CD4-positive, alpha-beta T cell treated with Interleukin-4 for 1 hour (primary cell): ENCODE data around the gene PPM1M.
A peak's percentile ranks its signal among the peaks of the same experiment; 100 is the strongest.

Experiments used
- DNase-seq, 2 donors: peaks; one replicate each; pipeline ENCODE4 v3.0.0-alpha.2; 2020 to 2022

PPM1M gene

GRCh38 chr3:52231502-52232278, 13.9 kb upstream of the PPM1M start:
- DNase-seq, result peak; percentile 85 to 86

GRCh38 chr3:52232279-52233107, 13.1 kb upstream of the PPM1M start:
- peak in 1 of 2 donors; percentile 50 for DNase-seq

- no peak for DNase-seq
These were observed 12.4 kb upstream of the PPM1M start for GRCh38 chr3:52233108-52233591.

- DNase-seq, result no peak
These were observed 11.6 kb upstream of the PPM1M start for GRCh38 chr3:52233968-52234367.

- no peak for DNase-seq
These were observed 10.8 kb upstream of the PPM1M start for GRCh38 chr3:52234516-52235447.

GRCh38 chr3:52236424-52236886, 9.1 kb upstream of the PPM1M start:
- DNase-seq, result no peak

GRCh38 chr3:52237006-52237656, 8.4 kb upstream of the PPM1M start:
- DNase-seq, result no peak

- peak in 1 of 2 donors; percentile 57 for DNase-seq
These were observed 7.8 kb upstream of the PPM1M start for GRCh38 chr3:52237657-52238172.

- DNase-seq, result no peak
These were observed 7.3 kb upstream of the PPM1M start for GRCh38 chr3:52238193-52238760.

GRCh38 chr3:52238761-52239701, 6.5 kb upstream of the PPM1M start, which contains the start of gene TWF2:
TSS of gene TWF2 (minus strand) at chr3:52239158. CDS start at chr3:52239016, 142 bp downstream.
- DNase-seq, result peak; percentile 84 to 86

- DNase-seq, result peak; percentile 63 to 75
These were observed 5.3 kb upstream of the PPM1M start for GRCh38 chr3:52240059-52240885.

GRCh38 chr3:52240886-52241370, 4.6 kb upstream of the PPM1M start:
- peak in 1 of 2 donors; percentile 47 for DNase-seq

GRCh38 chr3:52242039-52242438, 3.5 kb upstream of the PPM1M start:
- no peak for DNase-seq

- peak; percentile 38 to 70 for DNase-seq
These were observed 1.5 kb upstream of the PPM1M start for GRCh38 chr3:52243791-52244628.

GRCh38 chr3:52246264-52246620, 683 bp downstream of the PPM1M start:
- DNase-seq, result no peak

GRCh38 chr3:52246728-52247408, 1.3 kb downstream of the PPM1M start:
- DNase-seq, result peak; percentile 31 to 50

- peak in 1 of 2 donors; percentile 10 for DNase-seq
These were observed 2.0 kb downstream of the PPM1M start for GRCh38 chr3:52247409-52248164.
